Skin of body (tissue), 2 donors: ENCODE measurements around the gene ISM1. TPM values are rescaled to one million over a fixed set of nuclear protein-coding genes. Genes with fewer than 3 reads are reported as not detected.

Experiments used
- DNase-seq: peaks from one replicate; lab custom pipeline; 2025; lab: John Stamatoyannopoulos, UW
- total RNA-seq: library from RNA; depleted of rRNA; stranded (reverse); fragments of >200 nt; gene quantifications from one replicate; pipeline ENCODE4 v1.2.3, GENCODE V29; 2014

The ISM1 gene
- total RNA-seq, 1 donor from 2014 or later: 11.2 TPM

- no peak for DNase-seq
These were observed 127.5 kb downstream of the ISM1 start for GRCh38 chr20:13348311-13349234.

- no peak for DNase-seq
These were observed 128.1 kb downstream of the ISM1 start for GRCh38 chr20:13349235-13349604.

Other genes with a start within 250 kb of the ISM1 start
- gene SPTLC3, start 212.3 kb upstream of the ISM1 start, total RNA-seq: 32.3 TPM